ENCODE measurements around the gene KCNQ4. TPM values are rescaled to one million over a fixed set of nuclear protein-coding genes. Genes with fewer than 3 reads are reported as not detected.

Gene KCNQ4
- total RNA-seq, 1 donor from 2014 or later: under 0.01 TPM

DNA sequence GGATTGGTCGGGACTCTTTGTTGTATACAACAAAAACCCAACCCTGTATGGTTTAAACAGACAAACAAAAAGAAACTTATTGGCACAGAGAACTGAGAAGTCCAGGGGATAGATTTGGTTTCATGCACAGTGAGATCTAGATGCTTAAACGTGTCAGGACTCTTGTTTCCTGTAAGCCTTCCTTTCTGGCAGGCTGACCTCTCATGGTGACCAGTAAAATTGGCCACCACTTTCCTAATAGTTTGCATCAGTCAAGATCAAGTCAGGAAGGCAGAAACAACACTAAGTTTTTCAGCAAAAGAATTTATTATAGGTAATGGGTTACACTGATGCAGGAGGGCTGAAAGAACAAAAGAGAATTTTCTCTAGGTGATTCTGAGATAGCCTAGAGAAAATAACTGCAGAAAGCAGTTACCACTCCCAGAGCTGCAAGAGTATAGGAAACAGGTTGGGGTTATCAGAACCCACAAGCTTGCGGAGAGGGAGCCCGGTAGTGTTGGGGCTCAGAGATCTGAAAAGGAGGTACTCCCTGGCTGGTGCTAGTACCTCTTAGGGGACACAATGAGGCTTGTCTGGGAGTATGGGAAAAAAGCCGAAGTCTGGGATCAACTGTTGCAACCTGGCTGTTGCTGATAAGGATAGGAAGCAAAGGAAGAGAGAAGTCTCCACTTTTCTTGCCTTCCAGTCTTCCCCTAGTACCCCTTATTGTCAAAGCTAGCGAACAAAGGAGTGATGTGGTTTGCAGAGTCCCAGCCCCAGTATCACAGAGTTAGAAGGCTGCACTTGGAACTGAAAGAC lies 57.1 kb downstream of the KCNQ4 start:
- Histone ChIP-seq H3K27me3 (ENCODE audit: control insufficient read depth, insufficient read depth, low read length) (peaks cover 2% of the 10 kb centered on the region), H3K4me3 (ENCODE audit: low read depth, low read length) (no peak overlapping the region), H3K36me3 (ENCODE audit: control insufficient read depth, insufficient read depth, low read length) (no peaks in the 10 kb centered on the region)
- FAIRE-seq: no peak
- TF ChIP-seq, protein P1, sequence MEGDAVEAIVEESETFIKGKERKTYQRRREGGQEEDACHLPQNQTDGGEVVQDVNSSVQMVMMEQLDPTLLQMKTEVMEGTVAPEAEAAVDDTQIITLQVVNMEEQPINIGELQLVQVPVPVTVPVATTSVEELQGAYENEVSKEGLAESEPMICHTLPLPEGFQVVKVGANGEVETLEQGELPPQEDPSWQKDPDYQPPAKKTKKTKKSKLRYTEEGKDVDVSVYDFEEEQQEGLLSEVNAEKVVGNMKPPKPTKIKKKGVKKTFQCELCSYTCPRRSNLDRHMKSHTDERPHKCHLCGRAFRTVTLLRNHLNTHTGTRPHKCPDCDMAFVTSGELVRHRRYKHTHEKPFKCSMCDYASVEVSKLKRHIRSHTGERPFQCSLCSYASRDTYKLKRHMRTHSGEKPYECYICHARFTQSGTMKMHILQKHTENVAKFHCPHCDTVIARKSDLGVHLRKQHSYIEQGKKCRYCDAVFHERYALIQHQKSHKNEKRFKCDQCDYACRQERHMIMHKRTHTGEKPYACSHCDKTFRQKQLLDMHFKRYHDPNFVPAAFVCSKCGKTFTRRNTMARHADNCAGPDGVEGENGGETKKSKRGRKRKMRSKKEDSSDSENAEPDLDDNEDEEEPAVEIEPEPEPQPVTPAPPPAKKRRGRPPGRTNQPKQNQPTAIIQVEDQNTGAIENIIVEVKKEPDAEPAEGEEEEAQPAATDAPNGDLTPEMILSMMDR (IDR thresholded peaks at IDR 0.05; ENCODE audit: insufficient read depth, low read length, severe bottlenecking): no peak
- no peak for DNase-seq (ENCODE audit: low read depth)

DNA sequence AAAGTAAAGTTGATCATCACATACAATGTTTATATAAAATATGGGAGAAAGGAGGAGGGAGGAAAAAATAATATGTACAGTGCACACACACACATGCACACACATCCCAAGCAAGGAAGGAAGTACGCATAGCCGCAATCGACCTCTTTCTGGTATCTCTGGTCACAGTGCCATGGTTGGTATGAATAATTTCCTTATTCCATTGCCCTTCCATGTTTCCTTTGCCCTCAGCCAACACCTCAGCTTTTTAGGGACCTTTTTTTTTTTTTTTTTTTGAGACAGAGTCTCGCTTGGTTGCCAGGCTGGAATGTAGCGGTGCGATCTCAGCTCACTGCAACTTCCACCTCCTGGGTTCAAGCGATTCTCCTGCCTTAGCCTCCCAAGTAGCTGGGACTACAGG lies 58.0 kb downstream of the KCNQ4 start:
- H3K36me3 ChIP-seq (ENCODE audit: control insufficient read depth, insufficient read depth, low read length): no peaks in the 10 kb centered on the region
- H3K4me3 ChIP-seq (ENCODE audit: low read depth, low read length): no peak overlapping the region
- TF ChIP-seq, protein P1 (IDR thresholded peaks at IDR 0.05; ENCODE audit: insufficient read depth, low read length, severe bottlenecking): no peak
- no peak for DNase-seq (ENCODE audit: low read depth)
- no peak for FAIRE-seq
- H3K27me3 ChIP-seq (ENCODE audit: control insufficient read depth, insufficient read depth, low read length): no peaks in the 10 kb centered on the region

GRCh38 chr1:40842207-40842606 lies 58.6 kb downstream of the KCNQ4 start:
- Histone ChIP-seq H3K27me3 (ENCODE audit: control insufficient read depth, insufficient read depth, low read length) (no peaks in the 10 kb centered on the region), H3K36me3 (ENCODE audit: control insufficient read depth, insufficient read depth, low read length) (no peaks in the 10 kb centered on the region), H3K4me3 (ENCODE audit: low read depth, low read length) (no peak overlapping the region)
- no peak for FAIRE-seq
- TF ChIP-seq, protein P1 (IDR thresholded peaks at IDR 0.05; ENCODE audit: insufficient read depth, low read length, severe bottlenecking): no peak
- no peak for DNase-seq (ENCODE audit: low read depth)

DNA sequence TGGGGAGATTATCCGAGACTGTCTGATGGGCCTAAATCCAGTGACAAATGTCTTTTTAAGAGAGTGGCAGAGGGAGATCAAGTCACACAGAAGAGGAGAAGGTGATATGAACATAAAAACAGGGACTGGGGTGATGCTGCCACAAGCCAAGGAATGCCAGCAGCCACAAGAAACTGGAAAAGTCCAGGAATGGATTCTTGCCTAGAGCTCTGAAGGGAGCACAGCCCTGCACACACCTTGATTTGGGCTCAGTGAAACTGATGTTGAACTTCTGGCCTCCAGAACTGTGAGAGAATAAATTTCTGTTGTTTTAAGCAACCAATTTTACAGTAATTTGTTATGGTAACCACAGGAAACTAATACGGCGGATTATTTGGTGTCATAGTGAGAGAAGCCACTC lies 59.1 kb downstream of the KCNQ4 start:
- Histone ChIP-seq H3K36me3 (ENCODE audit: control insufficient read depth, insufficient read depth, low read length) (no peaks in the 10 kb centered on the region), H3K27me3 (ENCODE audit: control insufficient read depth, insufficient read depth, low read length) (no peaks in the 10 kb centered on the region), H3K4me3 (ENCODE audit: low read depth, low read length) (no peak overlapping the region)
- TF ChIP-seq, protein P1 (IDR thresholded peaks at IDR 0.05; ENCODE audit: insufficient read depth, low read length, severe bottlenecking): no peak
- FAIRE-seq (no peak), DNase-seq (ENCODE audit: low read depth) (no peak)

GRCh38 chr1:40844079-40844478 lies 60.5 kb downstream of the KCNQ4 start:
- no peak for DNase-seq (ENCODE audit: low read depth)
- TF ChIP-seq, protein P1 (IDR thresholded peaks at IDR 0.05; ENCODE audit: insufficient read depth, low read length, severe bottlenecking): no peak

More at GRCh38 chr1:40844079-40844478, 60.5 kb downstream of the KCNQ4 start:
- H3K27me3 ChIP-seq (ENCODE audit: control insufficient read depth, insufficient read depth, low read length): no peaks in the 10 kb centered on the region
- no peak overlapping the region for H3K4me3 ChIP-seq (ENCODE audit: low read depth, low read length)
- no peaks in the 10 kb centered on the region for H3K36me3 ChIP-seq (ENCODE audit: control insufficient read depth, insufficient read depth, low read length)
- FAIRE-seq: no peak

Data from bronchial epithelial cell (primary cell).